HG03135 (cell line): ENCODE results near the gene ARHGAP33.
"Not testable (repeated sequence)": the region's sequence is repeated elsewhere in the genome, so short reads cannot be mapped to it uniquely, and the experiment has no call there.

ENCODE experiments used
- ATAC-seq: cut with Tn5 transposase; IDR thresholded peaks from one replicate; pipeline ENCODE4 v1.9.1; 2021; ENCODE audit warnings: mild to moderate bottlenecking, moderate library complexity; ENCODE audit not compliant: unreplicated experiment

Gene ARHGAP33

GRCh38 chr19:35790981-35791813, 15.8 kb downstream of the ARHGAP33 start:
- ATAC-seq, result no peak

GRCh38 chr19:35791814-35792279, 16.5 kb downstream of the ARHGAP33 start:
- ATAC-seq, result no peak

GRCh38 chr19:35792312-35792711, 16.9 kb downstream of the ARHGAP33 start:
- no peak for ATAC-seq

DNA sequence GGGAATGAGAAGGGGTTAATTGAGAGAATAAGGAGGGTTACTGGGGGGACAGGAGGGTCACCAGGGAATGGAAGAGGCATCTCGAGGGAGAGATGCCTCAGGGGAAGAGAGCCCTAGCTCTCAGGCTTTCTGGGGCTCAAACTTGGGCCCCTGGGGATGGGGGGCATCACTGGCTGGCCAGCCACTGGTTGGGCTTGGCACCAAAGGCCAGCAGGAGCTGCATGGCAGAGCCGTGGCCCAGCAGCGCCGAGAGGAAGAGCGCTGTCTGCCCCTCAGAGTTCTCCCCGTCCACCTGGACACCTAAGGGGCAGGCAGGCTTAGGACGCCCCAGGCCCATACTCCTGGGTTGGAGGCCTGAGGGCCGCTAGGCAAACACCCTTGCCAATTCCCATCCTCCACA, 17.5 kb downstream of the ARHGAP33 start:
- ATAC-seq, result no peak

DNA sequence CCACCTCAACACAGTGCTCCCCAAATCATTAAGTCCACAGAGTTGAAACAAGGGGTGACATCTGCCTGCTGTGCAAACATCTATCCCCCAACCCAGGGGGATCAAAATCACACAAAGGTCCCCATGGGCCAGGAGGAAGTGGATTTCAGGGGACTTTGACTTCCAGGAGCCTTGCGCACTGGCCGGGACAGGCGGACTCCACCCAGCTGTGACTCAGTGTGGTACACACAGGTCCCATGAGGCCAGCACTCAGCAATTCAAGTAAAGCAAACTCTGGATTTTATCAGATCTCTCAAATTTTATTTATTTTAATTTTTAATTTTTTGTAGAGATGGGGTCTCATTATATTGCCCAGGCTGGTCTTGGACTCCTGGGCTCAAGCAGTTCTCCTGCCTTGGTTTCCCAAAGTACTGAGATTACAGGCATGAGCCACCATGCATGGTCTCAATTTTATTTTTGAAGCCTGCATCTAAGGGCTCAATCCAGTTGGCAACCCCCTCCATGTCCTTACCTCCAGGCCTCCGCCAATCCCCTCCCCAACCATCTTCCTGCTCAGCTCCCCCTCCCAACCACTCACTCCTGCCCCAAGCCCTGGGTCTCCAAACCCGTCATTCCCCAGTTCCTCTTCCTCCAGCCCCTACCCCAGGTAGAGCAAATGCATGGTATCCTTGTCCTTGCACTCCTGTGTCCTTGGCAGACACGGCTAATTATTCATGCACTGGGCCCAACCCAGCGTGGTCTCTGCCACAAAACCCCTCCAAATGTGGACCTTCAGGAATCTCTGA, 18.2 kb downstream of the ARHGAP33 start:
- no peak for ATAC-seq

DNA sequence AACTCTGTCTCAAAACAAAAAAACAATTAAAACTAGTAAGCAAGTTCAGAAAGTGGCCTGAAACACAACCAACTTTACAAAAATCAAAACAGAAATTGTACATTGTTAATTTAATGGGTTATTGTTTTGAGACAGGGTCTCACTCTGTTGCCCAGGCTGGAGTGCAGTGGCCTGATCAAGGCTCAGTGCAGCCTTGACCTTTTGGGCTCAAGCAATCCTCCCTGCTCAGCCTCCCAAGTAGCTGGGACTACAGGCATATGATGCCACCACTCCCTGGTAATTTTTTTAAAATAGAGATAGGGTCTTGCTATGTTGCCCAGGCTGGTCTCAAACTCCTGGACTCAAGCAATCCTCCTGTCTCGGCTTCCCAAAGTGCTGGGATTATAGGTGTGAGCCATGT, 20.2 kb downstream of the ARHGAP33 start:
- not testable (repeated sequence) for ATAC-seq

DNA sequence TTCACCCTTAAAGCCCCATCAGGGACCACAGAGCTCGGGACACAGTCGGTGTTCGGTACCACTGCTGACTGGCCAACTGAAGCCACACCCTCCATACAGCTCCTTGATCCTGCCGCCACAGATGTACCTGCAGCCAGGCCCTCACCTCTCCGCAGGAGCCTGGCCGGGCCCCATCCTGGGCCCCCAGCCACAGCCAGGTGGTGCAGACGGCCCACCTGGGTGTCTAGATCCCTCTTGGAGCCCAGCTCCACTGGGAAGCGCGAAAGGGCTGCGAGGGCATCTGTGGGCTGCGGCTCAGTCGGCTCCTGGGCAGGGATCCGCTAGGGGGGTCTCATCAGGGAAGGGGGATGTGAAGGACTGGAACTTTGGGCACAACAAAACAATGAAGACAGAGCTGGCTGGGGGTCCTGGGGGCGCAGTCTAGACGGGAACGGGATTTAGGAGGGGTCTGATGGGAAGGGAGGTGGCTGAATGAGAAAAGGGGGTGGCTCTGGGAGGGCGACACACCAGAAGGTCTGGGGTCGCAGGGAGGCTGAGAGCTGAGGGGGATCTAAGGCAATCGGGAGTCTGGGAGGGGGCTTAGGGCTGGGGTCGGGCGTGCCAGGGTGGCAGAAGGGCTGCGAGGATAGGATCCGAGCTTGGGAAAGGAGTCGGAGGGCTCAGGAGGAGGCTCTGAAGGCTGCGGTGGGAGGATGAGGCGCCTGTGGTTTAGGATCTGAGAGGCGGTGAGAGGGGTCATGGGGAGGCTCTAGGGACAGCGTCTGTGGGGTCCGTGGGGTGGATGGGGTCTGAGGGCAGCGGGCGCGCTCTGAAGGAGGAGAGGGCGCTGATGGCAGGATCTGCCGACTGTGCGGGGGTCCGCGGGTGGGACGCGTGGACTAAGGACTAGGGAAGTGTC, 21.5 kb downstream of the ARHGAP33 start:
- ATAC-seq, result no peak

DNA sequence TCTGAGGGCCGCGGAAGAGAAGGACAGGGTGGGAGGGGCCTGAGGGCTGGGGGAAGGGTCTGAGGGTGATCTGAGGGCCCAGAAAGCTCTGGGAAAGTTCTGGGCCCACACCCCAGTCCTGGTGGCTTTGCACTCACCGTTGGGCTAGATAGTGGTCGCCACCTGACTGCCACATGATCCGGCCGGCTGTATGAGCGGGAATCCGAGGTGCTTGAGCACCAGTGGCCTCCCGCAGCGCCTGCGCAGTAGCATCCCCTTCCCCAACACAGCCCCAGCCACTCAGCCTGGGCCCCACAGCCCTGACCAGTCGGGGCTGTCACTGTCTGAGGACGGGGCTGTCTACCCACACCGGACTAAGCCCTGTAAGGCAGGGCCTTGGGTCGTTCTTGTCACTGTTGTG, 22.3 kb downstream of the ARHGAP33 start:
- ATAC-seq, result no peak

DNA sequence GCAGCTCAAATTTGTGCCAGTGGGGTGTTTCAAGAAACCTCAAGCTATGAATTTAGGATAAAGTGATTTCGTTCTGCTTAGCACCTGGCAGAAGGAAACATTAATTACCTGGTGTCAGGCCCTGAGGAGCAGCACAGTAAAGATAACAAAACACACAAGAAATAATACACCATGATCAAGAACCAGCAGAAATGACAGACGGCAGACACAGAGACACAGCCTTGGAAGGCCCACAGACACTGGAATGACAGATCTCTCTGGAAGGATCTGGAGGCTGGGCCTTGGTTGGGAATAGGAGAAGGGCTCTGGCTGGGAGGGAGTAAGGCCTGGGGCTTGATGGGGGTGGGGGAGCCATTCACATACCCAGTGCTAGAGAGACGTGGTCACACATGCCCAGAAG, 26.5 kb downstream of the ARHGAP33 start:
- no peak for ATAC-seq

- ATAC-seq, result no peak
These were observed 30.2 kb downstream of the ARHGAP33 start for GRCh38 chr19:35805526-35806102.

- ATAC-seq, result no peak
These were observed 31.2 kb downstream of the ARHGAP33 start for GRCh38 chr19:35806597-35806996.

- no peak for ATAC-seq
These were observed 32.3 kb downstream of the ARHGAP33 start for GRCh38 chr19:35807633-35808032.

GRCh38 chr19:35811317-35812219, 36.2 kb downstream of the ARHGAP33 start:
- ATAC-seq, result no peak

DNA sequence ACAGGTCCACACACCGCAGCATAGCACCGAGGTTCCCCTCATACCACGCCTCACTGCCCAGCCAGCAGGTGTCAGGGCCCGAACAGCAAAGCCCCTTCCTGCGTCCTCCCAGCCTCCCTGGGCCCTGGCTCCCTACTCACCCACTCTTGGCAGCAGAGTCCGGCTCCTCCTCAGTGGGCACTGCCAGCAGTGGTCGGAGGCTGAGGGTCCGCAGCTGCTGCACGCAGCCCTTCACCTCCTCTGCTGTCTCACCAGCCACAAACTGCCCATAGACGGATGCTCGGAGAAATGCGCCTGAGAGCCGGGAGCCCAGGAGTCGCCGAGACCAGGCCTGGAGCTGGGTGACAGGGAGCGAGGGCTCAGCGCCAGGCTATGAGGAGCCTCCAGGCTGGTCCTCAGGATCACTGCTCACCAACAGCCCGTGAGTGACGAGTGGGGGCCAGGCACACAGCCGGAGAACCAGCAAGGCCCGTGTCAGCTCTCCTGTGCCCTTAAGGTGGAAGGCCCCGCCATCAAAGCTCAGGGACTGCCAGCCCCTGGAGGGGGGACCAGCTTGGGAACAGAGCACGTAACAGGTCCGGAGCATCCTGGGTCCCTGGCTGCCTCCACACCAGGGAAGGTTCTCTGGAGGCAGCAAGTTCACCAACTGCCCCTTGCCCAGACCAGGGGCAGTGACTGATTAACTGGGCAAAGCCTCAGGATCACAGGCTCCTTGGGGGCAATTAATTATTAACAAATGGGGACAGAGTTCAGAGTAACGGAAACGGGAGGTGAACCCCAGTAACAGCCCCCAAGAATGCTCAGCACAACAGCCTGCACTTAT, 37.1 kb downstream of the ARHGAP33 start, which contains the start of gene PRODH2:
Gene PRODH2, minus strand, starts transcription at position 626 of the 823 bp plus-strand sequence. Its CDS starts 40 bp downstream, at position 586.
- no peak for ATAC-seq

GRCh38 chr19:35813043-35813890, 37.9 kb downstream of the ARHGAP33 start:
- ATAC-seq, result no peak

DNA sequence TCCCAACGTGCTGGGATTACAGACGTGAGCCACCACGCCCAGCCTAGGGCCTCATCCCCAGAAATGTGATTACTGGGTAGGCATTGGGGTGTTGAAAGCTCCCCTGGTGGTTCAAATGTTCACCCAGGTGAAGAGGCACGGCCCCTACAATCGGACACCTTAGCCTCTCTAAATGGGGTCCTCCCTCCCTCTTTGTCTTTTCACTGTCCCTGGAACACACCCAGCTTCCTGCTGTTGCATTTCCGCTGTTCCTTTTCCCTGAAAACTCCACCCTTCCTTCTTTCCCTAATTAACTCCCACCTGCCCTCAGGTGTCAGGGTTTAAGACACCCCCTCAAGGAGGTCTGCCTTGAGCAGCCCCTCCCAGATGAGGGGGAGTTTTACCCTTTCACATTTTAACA, 40.9 kb downstream of the ARHGAP33 start:
- no peak for ATAC-seq

- no peak for ATAC-seq
These were observed 41.5 kb downstream of the ARHGAP33 start for GRCh38 chr19:35816846-35817245.

- no peak for ATAC-seq
These were observed 43.1 kb downstream of the ARHGAP33 start for GRCh38 chr19:35818445-35818844.
